ENCODE data around the gene CPNE9.

CPNE9 gene

GRCh38 chr3:9691636-9692035 is 12.0 kb upstream of the CPNE9 start:
- no peak for TF ChIP-seq CTCF (IDR thresholded peaks at IDR 0.05; ENCODE audit: control insufficient read depth, insufficient read depth, low read depth, low read length, missing control alignments)
- no peak for DNase-seq (ENCODE audit: low read depth)
- no peak overlapping the region for H3K4me3 ChIP-seq (ENCODE audit: control insufficient read depth, low read depth, low read length)

- no peak for TF ChIP-seq CTCF (IDR thresholded peaks at IDR 0.05; ENCODE audit: control insufficient read depth, insufficient read depth, low read depth, low read length, missing control alignments)
- no peak for DNase-seq (ENCODE audit: low read depth)
- no peak overlapping the region for H3K4me3 ChIP-seq (ENCODE audit: control insufficient read depth, low read depth, low read length)
These were observed 11.2 kb upstream of the CPNE9 start for GRCh38 chr3:9692416-9692815.

GRCh38 chr3:9695345-9695744 is 8.3 kb upstream of the CPNE9 start:
- no peak for DNase-seq (ENCODE audit: low read depth)
- TF ChIP-seq CTCF (IDR thresholded peaks at IDR 0.05; ENCODE audit: control insufficient read depth, insufficient read depth, low read depth, low read length, missing control alignments), result no peak

GRCh38 chr3:9695746-9696145 is 7.9 kb upstream of the CPNE9 start:
- DNase-seq (ENCODE audit: low read depth), result no peak
- TF ChIP-seq CTCF (IDR thresholded peaks at IDR 0.05; ENCODE audit: control insufficient read depth, insufficient read depth, low read depth, low read length, missing control alignments), result no peak
- no peak overlapping the region for H3K4me3 ChIP-seq (ENCODE audit: control insufficient read depth, low read depth, low read length)

More at GRCh38 chr3:9695345-9695744, 8.3 kb upstream of the CPNE9 start:
- no peak overlapping the region for H3K4me3 ChIP-seq (ENCODE audit: control insufficient read depth, low read depth, low read length)

- no peak overlapping the region for H3K4me3 ChIP-seq (ENCODE audit: control insufficient read depth, low read depth, low read length)
- TF ChIP-seq CTCF (IDR thresholded peaks at IDR 0.05; ENCODE audit: control insufficient read depth, insufficient read depth, low read depth, low read length, missing control alignments), result no peak
- DNase-seq (ENCODE audit: low read depth), result no peak
These were observed 7.0 kb upstream of the CPNE9 start for GRCh38 chr3:9696480-9697220.

GRCh38 chr3:9697892-9698291 is 5.7 kb upstream of the CPNE9 start:
- H3K4me3 ChIP-seq (ENCODE audit: control insufficient read depth, low read depth, low read length), result no peak overlapping the region
- no peak for TF ChIP-seq CTCF (IDR thresholded peaks at IDR 0.05; ENCODE audit: control insufficient read depth, insufficient read depth, low read depth, low read length, missing control alignments)
- no peak for DNase-seq (ENCODE audit: low read depth)

Data from AG09309 (cell line).